GM12801 (cell line): ENCODE measurements around the gene DAPK1.

Experiments
- TF ChIP-seq, protein P1 (sequence below): IDR thresholded peaks from one replicate; pipeline ENCODE4 v1.5.1; 2011; ENCODE audit warnings: control low read depth; ENCODE audit not compliant: insufficient read length; ENCODE audit errors: extremely low read depth

The DAPK1 gene

DNA sequence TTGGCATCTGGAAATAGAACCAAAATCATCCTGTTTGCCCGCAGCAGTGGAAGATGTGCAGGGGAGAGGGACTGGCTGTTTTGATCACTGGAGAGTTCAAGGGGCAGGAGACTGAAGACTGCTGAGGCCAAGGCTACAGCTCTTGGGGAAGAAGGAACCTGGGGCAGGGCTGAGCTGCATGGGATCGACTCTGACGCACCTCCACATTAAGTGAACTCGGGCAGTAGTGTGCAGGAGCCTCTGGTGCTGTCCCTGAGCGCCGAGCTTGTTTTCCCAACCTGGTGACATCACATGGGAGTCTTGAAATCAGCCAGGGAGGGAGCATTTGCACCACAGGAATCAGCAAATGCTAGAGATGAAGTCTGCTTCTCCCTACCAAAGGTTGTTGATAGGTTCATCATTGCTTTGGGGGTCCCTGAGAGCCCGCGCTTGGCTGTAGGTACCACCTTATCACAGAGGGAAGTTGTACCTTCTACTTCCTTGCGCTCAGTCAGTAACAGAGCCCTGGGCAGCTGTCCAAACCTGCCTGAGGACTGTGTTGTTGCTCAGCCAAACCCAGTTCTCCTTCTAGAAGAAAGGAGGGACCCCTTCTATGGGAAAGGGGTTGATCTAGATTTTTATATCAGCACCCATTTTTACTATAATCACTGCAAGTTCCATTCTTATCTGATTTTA lies 175.9 kb downstream of the DAPK1 start:
- TF ChIP-seq, protein P1, sequence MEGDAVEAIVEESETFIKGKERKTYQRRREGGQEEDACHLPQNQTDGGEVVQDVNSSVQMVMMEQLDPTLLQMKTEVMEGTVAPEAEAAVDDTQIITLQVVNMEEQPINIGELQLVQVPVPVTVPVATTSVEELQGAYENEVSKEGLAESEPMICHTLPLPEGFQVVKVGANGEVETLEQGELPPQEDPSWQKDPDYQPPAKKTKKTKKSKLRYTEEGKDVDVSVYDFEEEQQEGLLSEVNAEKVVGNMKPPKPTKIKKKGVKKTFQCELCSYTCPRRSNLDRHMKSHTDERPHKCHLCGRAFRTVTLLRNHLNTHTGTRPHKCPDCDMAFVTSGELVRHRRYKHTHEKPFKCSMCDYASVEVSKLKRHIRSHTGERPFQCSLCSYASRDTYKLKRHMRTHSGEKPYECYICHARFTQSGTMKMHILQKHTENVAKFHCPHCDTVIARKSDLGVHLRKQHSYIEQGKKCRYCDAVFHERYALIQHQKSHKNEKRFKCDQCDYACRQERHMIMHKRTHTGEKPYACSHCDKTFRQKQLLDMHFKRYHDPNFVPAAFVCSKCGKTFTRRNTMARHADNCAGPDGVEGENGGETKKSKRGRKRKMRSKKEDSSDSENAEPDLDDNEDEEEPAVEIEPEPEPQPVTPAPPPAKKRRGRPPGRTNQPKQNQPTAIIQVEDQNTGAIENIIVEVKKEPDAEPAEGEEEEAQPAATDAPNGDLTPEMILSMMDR = no peak

DNA sequence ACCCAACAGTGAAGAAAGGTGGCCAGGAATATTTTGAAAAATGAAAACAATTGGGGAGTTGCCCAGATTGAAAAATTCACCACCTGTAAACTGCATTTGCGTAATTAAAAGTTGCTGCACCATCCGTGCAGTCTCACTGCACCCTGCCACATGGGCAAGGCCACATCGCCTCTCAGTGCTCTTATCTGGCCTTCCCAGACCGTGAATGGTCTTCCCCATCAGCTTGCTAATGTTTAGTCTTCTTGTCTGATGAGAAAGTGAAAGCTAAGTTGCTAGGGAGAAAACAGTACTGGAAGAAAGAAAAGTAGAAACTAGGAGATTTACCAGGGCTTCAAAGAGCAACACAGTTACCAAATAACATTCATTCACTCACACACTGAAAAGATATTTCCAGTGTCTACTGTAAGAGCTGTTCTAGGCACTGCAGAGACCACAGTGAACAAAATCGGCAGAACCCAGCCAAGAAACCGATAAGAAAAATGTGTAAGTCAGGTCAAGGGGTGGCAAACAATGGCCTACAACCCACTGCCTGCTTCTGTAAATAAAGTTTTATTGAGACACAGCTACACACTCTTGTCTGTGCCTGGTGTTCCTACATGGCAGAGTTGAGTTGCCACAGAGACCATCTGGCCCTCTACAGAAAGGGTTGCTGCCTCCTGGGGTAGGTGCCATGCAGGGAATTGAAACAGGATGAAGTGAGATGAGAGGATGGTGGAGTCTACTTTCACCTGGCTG lies 177.1 kb downstream of the DAPK1 start:
- TF ChIP-seq, protein P1 = no peak

DNA sequence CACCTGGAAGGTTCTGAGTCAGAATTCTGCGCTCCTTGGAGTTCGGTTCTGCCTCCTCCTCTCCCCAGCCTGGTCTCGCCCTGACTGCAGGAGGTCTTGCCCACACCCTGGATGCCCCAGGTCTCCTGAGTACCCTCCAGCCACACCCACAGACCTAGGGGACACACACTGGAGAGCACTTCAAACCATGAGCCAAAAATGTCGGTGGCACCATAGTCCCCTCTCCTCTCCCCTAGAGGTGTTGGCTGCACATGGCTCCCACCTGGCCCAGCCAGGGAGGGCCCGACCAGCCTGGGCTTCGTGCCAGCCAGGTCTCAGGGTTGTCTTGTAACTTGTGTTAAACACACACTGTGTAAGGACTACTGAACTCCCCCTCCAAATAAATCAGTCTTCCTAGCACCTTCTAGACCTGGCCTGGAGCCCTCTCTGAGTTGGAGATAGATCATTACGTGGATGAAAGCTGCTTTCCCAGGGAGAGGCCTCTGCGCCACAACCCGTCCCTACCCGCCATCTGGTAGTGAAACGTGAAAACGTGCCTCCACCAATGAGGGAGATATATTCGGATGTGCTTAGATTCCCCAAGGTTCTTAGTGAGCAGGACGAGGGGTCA lies 178.3 kb downstream of the DAPK1 start:
- TF ChIP-seq, protein P1 = no peak

DNA sequence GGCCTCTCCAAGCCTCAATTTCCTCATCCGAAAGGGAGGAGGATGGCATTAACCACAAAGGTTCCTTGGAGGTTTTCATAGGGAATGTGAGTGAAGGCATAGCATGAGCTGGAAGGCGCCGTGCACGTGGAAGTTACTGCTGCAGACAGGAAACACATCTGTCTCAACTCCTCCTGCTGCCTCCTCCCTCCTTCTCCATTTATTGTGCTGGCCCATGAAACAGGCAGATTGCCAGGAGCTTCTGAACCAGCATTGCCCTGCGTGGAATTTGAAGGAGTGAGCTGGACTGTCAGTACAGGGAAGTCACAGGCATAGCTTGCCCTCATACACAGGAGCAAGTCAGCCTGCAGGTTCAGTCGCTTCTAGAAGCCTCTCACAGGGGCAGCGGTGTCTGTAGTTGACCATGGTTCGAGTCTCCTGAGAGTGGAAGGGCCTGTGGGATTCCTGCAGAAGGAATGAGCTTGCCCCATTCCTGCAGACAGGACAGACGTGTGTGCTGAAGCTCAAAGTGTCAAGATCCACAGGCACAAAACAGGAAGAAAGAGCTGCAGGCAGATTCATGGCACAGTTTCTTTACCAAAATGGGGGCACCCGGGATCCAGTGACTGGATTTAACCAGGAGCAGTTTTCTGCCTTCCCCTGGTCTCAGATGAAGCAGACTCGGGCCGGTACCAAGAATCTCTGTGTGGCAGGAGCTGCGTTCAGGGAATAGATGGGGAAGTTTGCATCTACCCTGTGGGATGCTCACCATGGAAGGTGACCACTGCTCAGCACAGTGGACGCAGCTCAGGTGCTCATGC lies 179.5 kb downstream of the DAPK1 start:
- TF ChIP-seq, protein P1 = no peak

DNA sequence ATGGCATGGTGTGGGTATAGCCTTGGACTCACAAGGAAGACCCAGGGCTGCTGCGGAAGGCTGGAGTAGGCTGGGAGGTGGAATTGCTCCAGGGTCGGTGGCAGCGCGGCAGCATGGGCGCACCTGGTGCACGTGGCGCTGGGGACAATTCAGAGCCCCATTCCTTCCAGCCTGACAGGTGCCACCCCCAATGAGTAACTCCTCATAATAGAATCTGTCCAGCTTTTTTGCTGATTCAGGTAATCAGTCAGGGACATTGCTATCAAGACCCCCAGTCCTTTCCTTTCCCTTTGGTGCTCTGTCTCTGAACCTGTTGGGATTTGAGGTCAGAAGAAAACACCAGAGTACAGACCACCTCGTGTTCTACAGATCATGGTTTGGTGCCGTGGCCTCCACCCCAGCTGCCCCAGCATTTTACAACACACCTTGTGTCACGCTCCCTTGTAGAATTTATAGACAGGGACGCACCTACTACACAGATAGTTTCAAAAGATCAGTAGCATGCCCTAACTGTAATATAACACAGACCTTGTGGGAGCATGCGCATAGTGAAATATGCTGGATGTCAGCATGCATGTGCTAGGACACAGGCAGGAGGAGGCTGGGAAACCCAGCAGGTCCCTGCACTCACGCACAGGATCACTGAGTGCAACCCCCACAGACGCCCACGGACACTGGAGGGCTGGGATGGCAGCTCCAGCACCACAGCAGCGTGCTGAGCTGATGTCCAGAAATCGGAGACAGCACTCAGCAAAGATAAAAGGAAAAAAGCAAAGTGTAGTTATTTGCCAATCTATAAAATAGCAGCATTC lies 180.3 kb downstream of the DAPK1 start:
- TF ChIP-seq, protein P1 = no peak

DNA sequence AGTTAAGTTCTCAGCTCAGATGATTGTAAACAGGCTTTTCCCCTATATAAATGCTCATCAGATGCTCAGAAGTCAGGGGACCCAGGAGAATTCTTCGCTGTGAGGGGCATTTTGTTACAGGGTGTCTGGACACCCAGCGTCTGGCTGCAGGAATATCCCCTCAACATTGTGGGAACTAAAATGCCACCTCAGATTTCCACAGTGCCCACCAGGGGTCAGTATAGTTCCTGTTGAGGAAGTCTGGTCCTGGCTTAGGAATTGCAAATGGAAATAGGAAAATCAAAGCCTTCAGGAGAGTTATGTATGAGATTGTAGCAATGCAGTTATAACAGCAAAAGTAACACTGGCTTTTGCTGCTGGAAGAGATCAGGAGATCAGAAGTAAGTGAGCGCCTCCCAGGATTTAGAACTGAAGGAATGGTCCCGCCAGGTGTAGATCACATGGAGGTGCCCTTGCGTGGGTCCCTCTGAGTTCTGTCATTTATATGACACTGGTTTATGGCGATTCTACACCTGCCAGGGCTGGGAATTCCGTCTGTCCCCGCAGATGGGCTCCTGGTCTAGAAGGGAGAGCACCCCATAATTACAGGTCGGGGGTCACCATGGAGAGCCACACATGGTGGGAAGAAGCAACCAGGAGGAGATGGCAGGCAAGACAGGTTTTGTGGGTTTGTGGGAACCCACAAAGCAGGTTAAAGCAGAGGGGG lies 181.1 kb downstream of the DAPK1 start:
- TF ChIP-seq, protein P1 = peak; percentile 51
